GM23248 (cell line): Measurements from ENCODE around the gene PAX9.

Experiments used
- EZH2 ChIP-seq: fragments of 200-600 bp; sonication (generic); IDR thresholded peaks from 2 replicates; pipeline ENCODE4 v1.6.1; 2018; ENCODE audit warnings: antibody characterized with exemption, mild to moderate bottlenecking; ENCODE audit not compliant: insufficient read depth, poor library complexity, severe bottlenecking
- EZH2phosphoT487 ChIP-seq: fragments of 200-600 bp; sonication (generic); IDR thresholded peaks from 2 replicates; pipeline ENCODE4 v1.6.1; 2018; ENCODE audit warnings: antibody characterized with exemption, moderate library complexity, mild to moderate bottlenecking, low read depth; ENCODE audit not compliant: insufficient read depth

DNA sequence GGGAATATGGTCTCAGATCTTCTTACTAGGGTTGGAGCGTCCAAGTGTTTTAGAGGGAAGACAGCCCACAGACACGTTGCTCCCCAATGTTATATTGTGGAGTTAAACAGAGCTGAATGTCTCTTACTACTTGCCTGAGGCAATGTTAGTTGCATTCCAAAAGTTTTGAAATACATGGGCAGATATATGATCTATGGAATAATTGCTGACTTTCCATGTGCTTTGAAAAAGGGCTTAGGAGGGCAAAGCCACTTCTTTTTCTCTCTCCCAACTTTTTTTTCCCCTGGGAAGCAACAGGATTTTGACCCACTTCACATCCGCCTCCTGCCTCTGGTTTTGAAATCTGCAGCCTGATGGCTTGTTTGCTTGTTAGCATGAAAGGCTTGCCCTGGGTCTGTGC, 33.7 kb upstream of the PAX9 start:
- TF ChIP-seq EZH2phosphoT487 (no peak), EZH2 (no peak)
